GM19099 (cell line): Measurements from ENCODE around the gene ANKH.

Experiments used
- POLR2A ChIP-seq: IDR thresholded peaks from 3 replicates; pipeline ENCODE4 v1.6.1; 2011; ENCODE audit warnings: low read depth; ENCODE audit not compliant: insufficient read length; ENCODE audit errors: extremely low read depth

ANKH gene

GRCh38 chr5:14750712-14751111 lies 120.9 kb downstream of the ANKH start:
- TF ChIP-seq POLR2A: no peak

- TF ChIP-seq POLR2A: no peak
These were observed 121.9 kb downstream of the ANKH start for GRCh38 chr5:14749579-14750101.

GRCh38 chr5:14748180-14748900 lies 123.2 kb downstream of the ANKH start:
- TF ChIP-seq POLR2A: no peak

GRCh38 chr5:14745753-14746152 lies 125.8 kb downstream of the ANKH start:
- no peak for TF ChIP-seq POLR2A

DNA sequence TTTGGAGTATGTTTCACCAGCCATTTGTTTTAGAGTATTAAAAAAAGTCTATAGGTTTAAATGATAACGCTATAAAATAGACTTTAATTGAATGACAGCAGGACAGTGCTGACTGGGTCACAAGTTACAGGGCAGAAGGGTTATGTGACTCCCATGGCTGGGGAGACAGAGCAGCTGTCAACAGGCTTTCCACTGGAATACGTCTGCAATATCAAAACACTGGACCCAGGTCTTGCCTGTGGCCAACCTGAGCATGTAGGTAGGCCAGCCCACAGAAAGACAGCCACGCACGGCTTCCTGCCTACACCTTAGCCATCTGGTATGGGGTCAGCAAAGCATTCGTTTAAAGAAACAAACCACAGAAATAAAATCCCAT lies 126.4 kb downstream of the ANKH start:
- TF ChIP-seq POLR2A: no peak

- no peak for TF ChIP-seq POLR2A
These were observed 127.0 kb downstream of the ANKH start for GRCh38 chr5:14744296-14745187.

DNA sequence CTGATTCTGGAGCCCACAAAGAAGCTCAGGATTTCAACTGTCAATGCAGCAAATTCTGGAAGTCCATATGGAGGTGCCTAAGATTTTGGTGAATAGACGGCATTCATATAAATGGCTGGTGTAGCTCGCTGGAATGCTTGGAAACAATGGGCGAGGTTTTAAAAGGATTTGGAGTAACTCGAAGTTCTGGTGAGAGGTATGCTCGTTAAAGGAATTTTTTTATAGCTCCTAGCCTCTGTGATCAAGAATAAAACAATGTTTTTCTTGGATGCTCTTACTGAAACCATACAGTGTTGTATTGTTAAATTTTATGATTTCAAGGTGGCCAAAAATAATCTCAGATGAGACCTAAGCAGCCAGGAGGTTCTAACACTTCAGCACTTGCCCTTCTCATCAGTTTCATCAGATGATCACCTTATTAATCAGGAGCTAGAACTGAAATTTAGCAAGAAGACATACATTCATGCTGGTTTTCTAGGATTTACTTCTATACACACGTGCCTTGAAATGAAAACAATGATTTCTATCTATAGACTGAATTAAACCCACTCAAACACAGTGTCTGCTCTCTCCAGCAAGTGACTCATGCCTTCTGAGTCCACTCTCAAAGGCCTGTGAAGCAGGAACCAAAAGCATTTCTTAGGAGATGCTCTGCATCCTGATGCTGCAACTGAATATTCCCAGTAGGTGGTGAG lies 127.8 kb downstream of the ANKH start:
- no peak for TF ChIP-seq POLR2A

GRCh38 chr5:14742498-14742897 lies 129.1 kb downstream of the ANKH start:
- no peak for TF ChIP-seq POLR2A

DNA sequence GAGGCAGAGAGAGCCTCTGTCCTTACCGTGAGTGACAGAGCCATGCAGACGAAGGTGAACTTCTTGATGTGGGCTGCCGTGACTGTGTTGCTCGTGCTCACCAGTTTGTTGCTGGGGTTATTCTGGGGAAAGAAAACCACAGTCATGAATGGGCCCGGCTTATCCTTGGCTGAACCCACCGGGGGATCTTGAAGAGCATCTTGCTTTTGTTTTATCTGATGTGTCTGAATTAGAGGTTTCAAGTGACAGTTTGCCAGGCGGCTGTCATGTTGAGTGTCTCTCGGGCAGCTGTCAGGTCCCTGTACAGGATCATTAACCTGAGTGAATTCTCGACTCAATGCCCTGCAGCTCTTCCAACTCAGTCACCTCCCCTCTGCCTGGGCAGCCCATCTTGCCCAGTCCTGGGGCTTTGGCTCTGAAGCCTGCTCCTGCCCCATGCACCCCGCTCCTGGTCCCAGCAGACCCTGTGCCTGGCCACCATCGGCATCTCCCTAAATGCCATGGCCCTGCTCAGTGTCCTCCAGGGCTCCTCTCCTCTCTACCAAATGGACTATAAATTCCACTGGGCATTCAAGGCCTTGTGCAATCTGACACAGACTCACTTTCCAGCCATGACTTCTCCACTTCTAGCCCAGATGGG lies 129.7 kb downstream of the ANKH start:
- TF ChIP-seq POLR2A: no peak

DNA sequence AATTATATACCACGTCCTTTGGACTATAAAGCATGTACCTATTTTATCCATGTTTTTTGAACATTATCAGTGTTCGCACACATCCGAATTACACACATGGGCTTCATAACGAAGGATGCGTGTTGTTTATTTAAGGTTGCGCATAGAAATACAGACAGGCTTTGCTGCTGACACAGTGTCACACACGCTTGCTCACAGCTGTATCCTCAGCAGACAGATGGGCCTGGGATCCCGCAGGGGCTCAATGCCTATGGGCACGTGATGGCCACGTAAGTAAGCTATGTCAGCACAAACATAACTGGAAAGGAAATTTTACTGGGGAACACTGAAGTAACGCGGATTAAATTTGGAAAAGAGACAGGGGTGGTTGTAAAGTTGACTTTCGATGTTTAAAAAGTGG lies 130.4 kb downstream of the ANKH start:
- no peak for TF ChIP-seq POLR2A

- TF ChIP-seq POLR2A: no peak
These were observed 131.6 kb downstream of the ANKH start for GRCh38 chr5:14739981-14740380.

DNA sequence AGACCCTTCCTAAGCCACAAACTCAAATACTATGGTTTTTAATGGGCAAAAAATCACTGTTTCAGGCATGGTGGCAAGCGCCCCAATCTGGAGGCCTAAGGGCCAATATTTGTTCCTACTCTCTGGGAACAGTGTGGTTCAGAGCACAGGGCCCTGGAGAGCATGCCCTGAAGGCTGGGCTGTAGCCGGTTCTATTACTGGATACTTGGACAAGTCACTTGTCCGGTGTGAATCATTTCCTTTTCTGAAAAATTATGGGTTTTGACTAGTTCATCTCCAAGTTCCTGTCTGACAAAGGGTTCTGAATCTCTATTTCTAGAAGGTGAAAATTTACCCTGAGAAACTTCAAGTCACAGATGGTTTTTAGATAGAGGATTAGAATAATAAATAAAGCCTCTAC lies 132.0 kb downstream of the ANKH start:
- no peak for TF ChIP-seq POLR2A

- no peak for TF ChIP-seq POLR2A
These were observed 133.5 kb downstream of the ANKH start for GRCh38 chr5:14738050-14738449.

DNA sequence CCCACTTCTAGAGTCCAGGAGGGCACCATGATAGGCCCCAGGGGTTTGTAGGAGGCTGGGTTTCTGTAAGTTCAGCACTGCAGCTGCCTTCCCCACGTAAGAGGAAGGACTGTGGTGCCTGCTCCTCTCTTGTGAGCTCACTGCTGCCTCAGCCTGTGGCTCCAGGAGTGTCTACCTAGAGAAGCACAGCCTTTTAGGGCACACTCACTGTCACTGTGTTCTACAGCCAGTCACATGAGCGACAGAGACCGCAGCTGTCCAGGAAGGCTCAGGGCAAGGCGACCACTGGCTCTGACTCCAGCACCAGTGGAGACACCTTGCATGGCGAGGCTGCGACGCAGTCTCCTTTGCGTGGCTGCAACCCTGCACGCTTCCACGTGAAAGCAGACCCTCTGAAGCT lies 134.3 kb downstream of the ANKH start:
- TF ChIP-seq POLR2A: no peak

- TF ChIP-seq POLR2A: no peak
These were observed 135.6 kb downstream of the ANKH start for GRCh38 chr5:14735944-14736343.
